CD4-positive, alpha-beta T cell treated with Interleukin-4 for 1 hour (primary cell): Measurements from ENCODE around the gene ATP5F1E.

Source experiments
- DNase-seq, 2 donors: peaks; one replicate each; pipeline ENCODE4 v3.0.0-alpha.2; 2020 to 2022

The ATP5F1E gene

GRCh38 chr20:59004763-59005522, 27.2 kb downstream of the ATP5F1E start:
- peak; percentile 50 to 87 for DNase-seq

- peak; percentile 25 to 66 for DNase-seq
These were observed 27.7 kb downstream of the ATP5F1E start for GRCh38 chr20:59004493-59004762.

GRCh38 chr20:59003836-59004492, 28.2 kb downstream of the ATP5F1E start:
- DNase-seq: no peak

- no peak for DNase-seq
These were observed 29.2 kb downstream of the ATP5F1E start for GRCh38 chr20:59002874-59003399.

GRCh38 chr20:59002388-59002787, 29.7 kb downstream of the ATP5F1E start:
- DNase-seq: no peak

- no peak for DNase-seq
These were observed 30.5 kb downstream of the ATP5F1E start for GRCh38 chr20:59001449-59002171.

GRCh38 chr20:59001068-59001448, 31.1 kb downstream of the ATP5F1E start:
- no peak for DNase-seq

GRCh38 chr20:59000326-59000725, 31.8 kb downstream of the ATP5F1E start:
- DNase-seq: no peak

- no peak for DNase-seq
These were observed 33.5 kb downstream of the ATP5F1E start for GRCh38 chr20:58998656-58999055.

GRCh38 chr20:58997141-58997770, 34.9 kb downstream of the ATP5F1E start:
- DNase-seq: no peak

GRCh38 chr20:58996226-58996611, 35.9 kb downstream of the ATP5F1E start:
- DNase-seq: no peak

GRCh38 chr20:58995461-58996225, 36.5 kb downstream of the ATP5F1E start:
- no peak for DNase-seq

- no peak for DNase-seq
These were observed 37.6 kb downstream of the ATP5F1E start for GRCh38 chr20:58994390-58995159.

- no peak for DNase-seq
These were observed 38.5 kb downstream of the ATP5F1E start for GRCh38 chr20:58993332-58994248.

- DNase-seq: no peak
These were observed 39.2 kb downstream of the ATP5F1E start for GRCh38 chr20:58992911-58993310.

GRCh38 chr20:58991715-58992114, 40.4 kb downstream of the ATP5F1E start:
- no peak for DNase-seq

GRCh38 chr20:58990651-58991445, 41.3 kb downstream of the ATP5F1E start:
- DNase-seq: no peak

GRCh38 chr20:58989196-58989595, 42.9 kb downstream of the ATP5F1E start:
- DNase-seq: no peak

GRCh38 chr20:58988565-58988882, 43.6 kb downstream of the ATP5F1E start:
- DNase-seq: no peak
